GM19455 (cell line): ENCODE measurements around the gene KCNF1.

Experiments used
- ATAC-seq: cut with Tn5 transposase; IDR thresholded peaks from one replicate; pipeline ENCODE4 v1.9.1; 2021; ENCODE audit not compliant: unreplicated experiment

Gene KCNF1

GRCh38 chr2:10879624-10880585 lies 31.8 kb upstream of the KCNF1 start:
- no peak for ATAC-seq

- no peak for ATAC-seq
Observed at GRCh38 chr2:10880586-10881321, 31.0 kb upstream of the KCNF1 start.

GRCh38 chr2:10882568-10882967 lies 29.2 kb upstream of the KCNF1 start:
- ATAC-seq, result no peak

- no peak for ATAC-seq
Observed at GRCh38 chr2:10883066-10883465, 28.7 kb upstream of the KCNF1 start.

GRCh38 chr2:10883801-10884478 lies 27.8 kb upstream of the KCNF1 start:
- ATAC-seq, result no peak

GRCh38 chr2:10884574-10884975 lies 27.2 kb upstream of the KCNF1 start:
- ATAC-seq, result no peak

GRCh38 chr2:10885094-10885860 lies 26.5 kb upstream of the KCNF1 start:
- ATAC-seq, result no peak

- no peak for ATAC-seq
Observed at GRCh38 chr2:10887476-10887875, 24.3 kb upstream of the KCNF1 start.

GRCh38 chr2:10889651-10890215 lies 22.0 kb upstream of the KCNF1 start:
- ATAC-seq, result no peak

- no peak for ATAC-seq
Observed at GRCh38 chr2:10890706-10891270, 20.9 kb upstream of the KCNF1 start.

GRCh38 chr2:10891390-10891789 lies 20.3 kb upstream of the KCNF1 start:
- ATAC-seq, result no peak

- no peak for ATAC-seq
Observed at GRCh38 chr2:10891848-10892247, 19.9 kb upstream of the KCNF1 start.

GRCh38 chr2:10892316-10892715 lies 19.4 kb upstream of the KCNF1 start:
- no peak for ATAC-seq

GRCh38 chr2:10892796-10893350 lies 18.9 kb upstream of the KCNF1 start:
- ATAC-seq, result no peak

GRCh38 chr2:10894264-10894935 lies 17.3 kb upstream of the KCNF1 start:
- ATAC-seq, result no peak

- no peak for ATAC-seq
Observed at GRCh38 chr2:10895231-10895630, 16.5 kb upstream of the KCNF1 start.

- ATAC-seq, result no peak
Observed at GRCh38 chr2:10897956-10898355, 13.8 kb upstream of the KCNF1 start.

- no peak for ATAC-seq
Observed at GRCh38 chr2:10900216-10901109, 11.3 kb upstream of the KCNF1 start.
